DMS79 (cell line): Measurements from ENCODE around the gene IPCEF1.

Source experiments
- DNase-seq: peaks from one replicate; lab custom pipeline; 2025; lab: John Stamatoyannopoulos, UW

IPCEF1 gene, protein sequence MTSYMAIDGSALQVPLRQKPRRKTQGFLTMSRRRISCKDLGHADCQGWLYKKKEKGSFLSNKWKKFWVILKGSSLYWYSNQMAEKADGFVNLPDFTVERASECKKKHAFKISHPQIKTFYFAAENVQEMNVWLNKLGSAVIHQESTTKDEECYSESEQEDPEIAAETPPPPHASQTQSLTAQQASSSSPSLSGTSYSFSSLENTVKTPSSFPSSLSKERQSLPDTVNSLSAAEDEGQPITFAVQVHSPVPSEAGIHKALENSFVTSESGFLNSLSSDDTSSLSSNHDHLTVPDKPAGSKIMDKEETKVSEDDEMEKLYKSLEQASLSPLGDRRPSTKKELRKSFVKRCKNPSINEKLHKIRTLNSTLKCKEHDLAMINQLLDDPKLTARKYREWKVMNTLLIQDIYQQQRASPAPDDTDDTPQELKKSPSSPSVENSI

DNA sequence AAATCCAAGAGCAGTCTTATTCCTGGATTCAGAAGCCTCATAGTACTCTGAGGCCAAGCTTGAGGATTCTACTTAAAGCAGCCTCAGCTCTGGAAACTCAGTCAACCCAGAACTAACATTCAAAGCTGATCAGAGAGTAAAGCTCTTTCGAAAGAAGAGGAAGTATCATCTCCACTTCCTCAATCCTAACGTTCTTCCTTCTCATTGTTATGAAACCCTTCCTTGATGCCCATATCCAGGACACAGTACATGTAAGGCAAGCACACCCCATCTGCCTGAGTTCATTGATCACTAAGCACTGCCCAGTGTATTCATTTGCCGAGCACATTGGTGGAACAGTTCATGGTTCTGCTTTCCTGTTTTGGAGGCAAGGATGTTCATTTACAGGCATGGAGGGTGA, at the start of gene IPCEF1:
Gene IPCEF1, minus strand, starts transcription at position 114 of the 400 bp plus-strand sequence. CDS start 90,856 bp downstream, outside the sequence.
- DNase-seq: no peak

DNA sequence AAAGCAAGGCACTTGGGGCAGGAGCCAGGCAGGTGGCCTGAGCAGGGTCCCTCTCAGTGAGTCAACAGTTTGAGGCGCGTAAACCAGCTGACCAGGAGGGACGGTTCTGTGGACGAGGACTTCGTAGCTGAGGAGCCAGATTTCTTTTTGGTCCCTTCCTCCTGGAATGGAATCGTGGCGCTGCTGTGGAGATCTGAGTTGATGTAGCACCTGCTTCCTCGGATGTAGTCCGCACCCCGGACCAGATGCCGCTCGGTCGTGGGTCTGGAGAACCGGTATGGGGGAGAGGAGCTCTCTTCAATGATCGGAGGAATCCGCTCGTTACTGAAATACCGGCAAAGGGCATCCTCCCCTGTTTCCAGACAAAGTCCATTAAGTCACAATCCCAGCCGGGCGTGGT, 49.7 kb upstream of the IPCEF1 start:
- no peak for DNase-seq

DNA sequence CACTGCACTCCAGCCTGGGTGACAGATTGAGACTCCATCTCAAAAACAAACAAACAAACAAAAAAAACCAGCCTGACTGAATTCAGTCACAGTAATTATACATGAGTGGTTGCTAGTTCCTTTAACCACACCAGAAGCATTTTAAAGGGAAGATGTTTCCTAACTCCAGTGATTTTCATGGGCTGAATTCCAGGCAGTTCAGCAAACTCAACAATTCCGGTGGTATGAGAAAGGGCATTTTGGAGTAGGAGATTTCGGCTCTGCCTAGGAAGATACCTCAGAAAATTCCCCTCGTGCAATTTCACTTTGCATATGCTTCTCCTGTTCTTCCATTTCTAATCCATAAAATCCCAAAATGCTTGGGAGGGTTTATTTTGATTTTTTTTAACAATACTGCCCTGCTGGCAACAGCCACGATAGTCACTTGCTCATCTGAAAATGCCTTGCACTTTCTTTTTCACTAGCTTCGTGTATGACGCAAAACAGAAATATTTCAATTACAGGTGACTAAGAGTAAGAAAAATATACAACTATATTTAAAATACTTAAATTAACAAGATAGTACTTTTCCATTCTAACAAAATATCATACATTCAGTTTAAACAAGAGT, 48.3 kb upstream of the IPCEF1 start:
- DNase-seq: no peak

DNA sequence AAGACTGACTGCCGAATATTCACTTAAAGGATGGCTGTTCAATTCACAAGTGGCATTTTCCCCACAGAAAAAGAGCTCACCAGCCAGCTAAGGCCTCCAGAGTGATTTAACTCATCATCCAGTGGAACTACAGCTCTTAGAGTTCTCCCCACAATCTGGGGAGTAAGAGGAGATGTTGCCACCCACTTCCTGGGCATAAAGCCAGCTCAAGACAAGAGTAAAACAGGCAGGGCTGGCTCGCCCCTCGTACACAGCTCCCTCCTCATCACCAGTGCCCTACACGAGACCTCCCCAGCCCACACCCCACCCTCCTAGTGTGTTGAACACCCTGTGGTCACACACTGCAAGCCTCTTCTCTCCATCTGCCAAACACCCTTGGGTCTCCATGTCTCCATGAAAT, 47.2 kb upstream of the IPCEF1 start:
- peak; percentile 15 for DNase-seq

DNA sequence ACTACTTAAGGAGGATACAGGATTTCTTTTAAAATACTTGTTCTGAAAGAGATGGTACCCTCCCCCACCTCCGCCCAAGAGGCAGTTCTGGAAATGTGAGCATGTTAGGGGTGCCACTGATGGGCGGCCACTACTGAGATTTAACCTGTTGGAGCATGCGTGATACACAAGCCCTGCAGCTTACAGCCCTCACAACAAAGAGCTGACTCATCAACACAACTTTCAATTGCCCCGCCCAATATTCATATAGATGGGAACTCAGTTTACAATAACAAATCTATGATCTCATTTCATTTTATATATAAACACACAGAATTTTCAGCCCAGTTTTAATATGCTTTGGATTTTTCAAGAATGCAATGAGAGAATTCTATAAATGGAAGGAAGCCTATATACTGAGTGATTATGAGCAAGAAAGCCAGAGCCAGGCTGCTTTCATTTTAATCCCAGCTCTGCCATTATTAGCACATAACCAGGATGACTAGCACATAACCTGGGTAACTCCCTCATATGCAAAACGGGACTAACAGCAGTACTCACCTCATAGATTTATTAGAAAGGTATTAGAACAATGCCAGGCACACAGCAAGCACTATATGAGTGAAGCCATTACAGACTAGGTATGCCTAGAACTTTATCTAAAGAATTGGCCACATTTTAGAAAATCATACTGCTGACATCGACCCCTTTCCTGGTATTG, 45.6 kb upstream of the IPCEF1 start:
- no peak for DNase-seq

DNA sequence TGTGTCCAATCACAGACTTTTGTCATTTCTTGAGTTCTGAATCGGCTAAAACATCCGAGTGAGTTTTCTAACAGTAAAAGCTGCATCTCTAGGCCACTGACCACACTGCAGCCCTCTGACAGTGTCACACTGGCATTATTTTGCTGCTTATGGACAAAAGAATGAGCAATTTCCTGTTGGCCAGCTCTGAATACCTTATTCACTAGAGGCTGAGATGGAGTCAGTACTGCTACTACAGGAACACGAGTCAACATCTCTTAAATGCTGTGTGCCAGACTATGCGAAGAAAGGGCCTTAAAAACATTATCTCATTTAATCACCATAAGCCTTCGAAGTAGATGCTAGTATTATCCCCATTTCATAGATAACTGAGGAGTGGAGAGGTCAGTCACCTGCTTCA, 42.5 kb upstream of the IPCEF1 start:
- DNase-seq: no peak

DNA sequence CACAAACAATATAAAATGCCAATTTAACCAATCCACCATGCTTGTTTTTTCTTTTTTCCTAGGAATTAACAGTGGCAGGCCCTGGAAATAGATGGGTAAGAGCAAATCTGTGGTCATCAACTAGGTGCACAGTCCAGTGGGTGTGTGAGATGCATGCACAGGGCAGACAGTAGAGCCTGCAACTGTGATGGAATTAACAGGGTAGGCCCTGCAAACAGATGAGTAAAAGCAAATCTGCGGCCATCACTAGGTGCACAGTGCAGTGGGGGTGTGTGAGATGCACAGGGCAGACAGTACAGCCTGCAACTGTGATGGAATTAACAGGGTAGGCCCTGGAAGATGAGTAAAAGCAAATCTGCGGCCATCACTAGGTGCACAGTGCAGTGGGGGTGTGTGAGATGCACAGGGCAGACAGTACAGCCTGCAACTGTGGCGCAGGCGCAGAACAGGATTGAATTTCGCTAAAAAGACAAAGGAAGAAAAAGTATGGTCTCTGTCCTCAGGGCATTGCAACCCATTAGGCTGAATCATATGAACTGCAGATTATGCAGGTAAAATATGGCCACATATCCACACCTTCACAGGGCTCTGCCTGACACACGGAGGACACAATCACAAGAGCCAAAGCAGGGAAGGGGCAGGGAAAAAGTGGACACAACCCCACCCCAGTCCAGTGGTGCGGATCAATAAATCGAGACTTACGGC, 41.0 kb upstream of the IPCEF1 start:
- DNase-seq: no peak

DNA sequence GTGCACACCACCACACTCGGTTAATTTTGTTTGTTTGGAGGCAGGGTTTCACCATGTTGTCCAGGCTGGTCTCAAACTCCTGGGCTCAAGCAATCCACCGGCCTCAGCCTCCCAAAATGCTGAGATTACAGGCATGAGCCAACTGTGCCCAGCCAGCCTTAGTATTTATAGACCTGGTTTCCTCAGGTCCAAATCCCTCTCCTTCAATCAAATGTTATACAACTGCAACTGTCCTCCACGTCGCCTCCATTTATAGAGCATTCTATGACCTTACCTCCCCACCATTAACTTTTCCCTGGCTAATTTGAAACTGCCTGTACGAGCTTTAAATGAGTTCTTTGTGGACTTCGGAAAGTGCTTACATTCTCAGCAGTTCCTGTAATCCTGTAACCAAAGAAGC, 39.3 kb upstream of the IPCEF1 start:
- no peak for DNase-seq

DNA sequence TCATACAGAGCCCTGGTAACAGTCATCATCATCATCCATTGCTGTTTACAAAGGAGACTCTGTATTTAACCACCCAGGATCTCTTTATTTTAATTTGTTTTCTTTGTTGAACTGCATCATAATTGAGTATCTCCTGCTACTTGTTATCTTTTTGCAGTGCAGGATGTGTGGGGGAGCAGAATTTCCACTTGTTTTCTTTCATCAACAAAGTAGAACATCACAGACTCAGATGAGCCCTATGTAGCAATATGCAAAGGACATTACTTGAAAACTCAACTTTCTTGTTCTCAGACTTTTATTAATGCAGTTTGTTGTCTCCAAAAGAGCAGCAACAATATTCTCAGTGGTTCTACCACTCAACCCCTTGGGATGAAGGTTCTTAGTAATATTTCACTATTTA, 38.7 kb upstream of the IPCEF1 start:
- DNase-seq: no peak

DNA sequence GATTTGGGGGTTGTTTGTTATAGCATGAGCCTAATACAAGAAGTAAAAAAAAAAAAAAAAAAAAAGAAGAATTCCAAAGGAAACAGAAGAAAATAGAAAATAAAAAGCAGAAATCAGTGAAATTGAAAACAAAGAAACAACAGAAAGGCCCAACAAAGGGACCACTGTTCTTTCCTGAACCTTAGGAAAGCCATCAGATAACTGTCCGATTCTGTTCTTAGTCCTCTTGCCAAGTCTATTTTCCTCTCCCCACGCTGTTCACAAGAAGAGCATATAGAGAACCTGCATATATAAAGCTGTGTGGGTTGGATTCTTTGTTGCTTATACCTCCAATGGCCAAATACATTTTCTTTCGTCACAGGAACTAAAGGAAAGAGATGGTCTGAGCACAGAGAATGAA, 38.0 kb upstream of the IPCEF1 start:
- DNase-seq: no peak

DNA sequence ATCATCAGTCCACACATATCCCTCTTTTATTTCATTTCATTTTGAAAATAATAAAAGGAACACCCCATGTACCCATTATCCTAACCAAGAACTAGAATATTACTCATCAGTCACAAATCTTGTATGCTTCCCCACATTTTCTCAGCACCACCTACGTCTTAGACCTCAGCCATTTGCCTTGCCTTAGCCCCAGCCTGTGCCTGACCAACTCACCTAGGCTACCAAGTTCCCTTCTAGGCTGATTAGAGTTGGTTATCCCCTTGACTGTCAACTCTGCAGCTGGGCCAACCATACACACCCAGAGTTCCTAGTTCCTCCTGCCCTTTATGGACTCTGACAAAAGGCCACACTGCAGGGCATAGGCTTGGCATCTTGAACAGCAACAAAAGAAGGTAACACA, 33.4 kb upstream of the IPCEF1 start:
- DNase-seq: no peak

DNA sequence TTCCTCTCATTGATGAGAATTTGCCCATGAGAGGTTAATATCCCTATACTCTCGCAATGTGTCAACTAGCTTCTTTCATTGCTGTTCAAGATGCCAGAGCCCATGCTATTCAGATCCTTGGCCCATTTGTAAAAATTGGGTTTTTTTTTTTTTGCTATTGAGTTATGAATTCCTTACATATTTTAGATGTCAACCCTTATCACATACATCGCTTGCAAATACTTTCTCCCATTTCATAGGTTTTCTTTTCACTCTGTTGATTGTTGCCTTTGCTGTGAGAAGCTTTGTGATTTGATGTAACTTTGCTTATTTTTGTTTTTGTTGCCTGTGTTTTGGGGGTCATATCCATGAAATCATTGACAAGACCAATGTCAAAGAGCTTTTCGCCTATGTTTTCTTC, 32.2 kb upstream of the IPCEF1 start:
- no peak for DNase-seq

DNA sequence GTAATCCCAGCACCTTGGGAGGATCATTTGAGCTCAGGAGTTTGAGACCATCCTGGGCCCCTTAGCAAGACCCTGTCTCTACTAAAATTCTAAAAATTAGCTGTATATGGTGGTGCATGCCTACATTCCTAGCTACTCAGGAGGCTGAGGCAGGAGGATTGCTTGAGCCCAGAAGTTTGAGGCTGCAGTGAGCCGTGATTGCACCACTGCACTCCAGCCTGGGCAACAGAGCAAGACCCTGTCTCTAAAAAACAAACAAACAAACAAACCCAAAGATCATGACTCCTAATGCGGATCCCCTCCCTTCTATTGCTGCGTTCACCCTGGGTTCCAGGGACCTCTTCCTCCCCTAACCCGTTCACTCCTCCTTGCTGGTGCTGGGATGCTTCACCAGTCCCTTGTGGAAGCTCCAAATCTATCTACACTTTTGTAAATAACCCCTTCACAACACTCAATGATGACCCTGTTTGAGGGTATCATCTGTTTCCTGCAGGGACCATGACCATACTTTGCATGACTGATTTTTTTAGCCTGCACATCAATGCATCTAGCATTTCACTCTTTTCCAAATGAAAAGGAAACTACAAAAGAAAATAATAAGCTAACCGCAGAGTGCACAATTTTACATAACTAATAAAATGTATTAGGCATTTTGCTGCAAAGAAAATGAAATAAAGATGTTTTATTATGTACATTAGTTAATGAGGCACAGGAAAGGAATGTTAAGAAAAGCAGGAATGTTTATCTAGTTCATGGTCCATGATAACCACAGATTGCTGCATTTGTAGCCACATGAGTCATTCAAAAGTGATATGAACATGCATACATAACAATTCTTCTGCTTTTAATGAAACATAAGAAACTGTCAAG, 30.5 kb upstream of the IPCEF1 start:
- peak; percentile 83 for DNase-seq

DNA sequence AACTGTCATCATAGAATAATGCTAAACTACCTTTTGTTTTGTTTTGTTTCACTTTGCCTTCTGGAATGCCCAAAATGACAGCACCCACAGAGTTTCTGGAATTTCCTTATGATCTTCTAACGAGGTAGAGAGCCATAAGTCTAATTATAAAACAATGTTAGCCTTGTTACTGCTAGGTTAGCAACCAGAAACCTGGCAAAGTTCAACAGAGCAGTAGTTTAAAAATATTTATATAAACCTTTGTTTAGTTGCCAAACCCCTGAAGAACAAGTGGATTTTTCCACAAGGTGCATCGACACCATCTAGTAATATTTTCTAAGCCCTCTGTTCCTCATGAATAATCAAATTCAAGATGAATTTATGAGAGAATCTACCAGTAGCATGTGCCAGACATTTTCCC, 27.6 kb upstream of the IPCEF1 start:
- DNase-seq: no peak

DNA sequence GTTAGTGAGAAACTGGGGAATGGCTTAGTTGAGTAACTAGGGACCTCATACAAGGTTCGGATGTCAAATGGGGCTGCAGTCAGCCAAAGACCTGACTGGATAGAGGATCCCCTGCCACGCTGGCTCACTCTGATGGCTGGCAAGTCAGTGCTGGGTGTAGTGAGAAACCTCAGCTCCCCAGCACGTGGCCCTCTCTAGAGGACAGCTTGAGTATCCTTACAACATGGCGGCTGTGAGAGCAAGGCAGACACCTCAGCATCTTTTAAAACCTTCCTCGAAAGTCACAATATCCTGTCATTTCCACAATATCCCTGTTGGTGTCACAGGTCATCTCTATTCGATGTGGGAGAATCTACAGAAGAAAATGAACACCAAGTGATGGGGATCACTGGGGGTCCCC, 26.7 kb upstream of the IPCEF1 start:
- no peak for DNase-seq

DNA sequence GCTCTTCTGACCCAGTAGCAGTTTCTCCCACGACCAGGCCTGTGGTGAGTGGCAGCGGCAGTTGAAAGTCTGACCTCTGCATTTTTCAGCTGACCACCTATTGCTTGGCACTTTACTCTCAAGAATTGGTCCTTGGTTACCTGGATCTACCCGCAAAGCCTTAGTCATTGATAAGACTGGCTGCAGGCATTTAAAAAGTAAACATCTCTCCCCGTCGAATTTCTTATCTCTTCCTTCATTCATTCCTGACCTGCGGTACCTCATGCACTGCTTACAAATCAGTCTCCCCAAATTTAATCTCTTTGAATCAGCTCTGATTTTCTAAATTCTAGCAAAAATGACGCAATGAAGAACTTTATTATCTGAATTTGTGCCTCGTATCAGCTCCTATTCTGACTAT, 26.1 kb upstream of the IPCEF1 start:
- DNase-seq: no peak

DNA sequence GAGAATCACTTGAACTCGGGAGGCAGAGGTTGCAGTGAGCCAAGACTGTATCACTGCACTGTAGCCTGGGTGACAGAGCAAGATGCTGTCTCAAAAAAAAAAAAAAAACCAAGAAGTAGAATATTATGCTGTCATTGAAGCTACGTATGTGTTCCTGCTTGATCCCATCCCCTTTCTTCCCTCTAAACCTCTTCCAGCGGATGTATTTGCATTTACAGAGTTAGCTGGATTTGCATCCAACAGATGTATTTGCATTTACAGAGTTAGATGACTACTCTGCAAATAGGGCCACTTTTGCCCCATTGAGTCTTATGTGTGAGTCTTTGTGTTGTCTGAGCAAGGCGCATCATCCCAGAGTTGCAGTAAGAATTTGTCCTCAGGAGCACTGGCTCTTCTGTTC, 24.9 kb upstream of the IPCEF1 start:
- DNase-seq: no peak

DNA sequence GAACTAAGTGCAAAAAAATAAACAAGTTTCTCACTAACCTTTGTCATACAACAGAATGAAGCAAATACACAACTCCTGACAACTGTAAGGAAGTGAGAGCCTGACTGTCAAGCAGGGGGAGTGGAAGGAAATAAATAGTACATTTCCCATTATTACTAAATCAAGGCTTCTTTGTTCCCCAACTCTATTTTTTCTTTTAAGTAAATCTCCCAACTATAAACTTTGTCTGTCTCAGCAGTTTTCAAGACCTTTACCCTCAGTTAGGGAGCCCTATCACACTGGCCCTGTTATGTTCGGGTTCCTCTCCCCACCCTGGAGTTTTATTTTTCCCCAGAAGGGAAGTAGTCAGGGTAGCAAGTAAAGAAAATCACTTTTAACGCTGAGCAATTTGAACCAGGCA, 24.1 kb upstream of the IPCEF1 start:
- DNase-seq: no peak

DNA sequence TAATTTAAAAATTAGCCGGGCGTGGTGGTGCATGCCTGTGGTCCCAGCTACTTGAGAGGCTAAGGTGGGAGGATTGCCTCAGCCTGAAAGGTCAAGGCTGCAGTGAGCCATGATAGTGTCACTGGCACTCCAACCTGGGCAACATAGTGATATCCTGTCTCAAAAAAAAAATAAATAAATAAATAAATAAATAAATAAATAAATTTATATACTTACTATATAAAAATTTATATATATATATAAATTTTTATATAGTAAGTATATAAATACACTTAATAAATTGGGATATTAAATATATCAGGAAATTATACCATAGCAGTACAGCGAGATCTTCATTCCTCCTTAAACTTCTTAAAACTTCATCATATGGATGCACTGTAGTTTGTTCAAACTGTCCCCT, 23.0 kb upstream of the IPCEF1 start:
- no peak for DNase-seq

DNA sequence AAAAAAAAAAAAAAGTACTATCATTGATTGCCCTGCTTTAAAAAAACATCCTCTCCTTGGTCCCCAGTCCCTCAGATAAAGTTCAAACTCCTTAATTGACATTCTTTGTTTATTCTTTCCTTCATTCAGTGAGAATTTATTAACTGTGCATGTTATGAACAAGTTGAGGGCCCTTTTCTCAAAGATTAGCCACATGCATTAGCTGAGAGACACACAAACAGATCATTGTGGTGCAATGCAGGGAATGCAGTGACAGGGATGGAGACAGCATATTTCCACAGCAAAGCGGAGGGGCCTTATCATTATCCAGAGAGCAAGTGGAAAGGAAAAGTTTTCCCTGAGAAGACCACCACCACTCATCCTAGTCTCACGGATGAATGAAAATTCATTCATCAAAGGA, 21.9 kb upstream of the IPCEF1 start:
- no peak for DNase-seq

DNA sequence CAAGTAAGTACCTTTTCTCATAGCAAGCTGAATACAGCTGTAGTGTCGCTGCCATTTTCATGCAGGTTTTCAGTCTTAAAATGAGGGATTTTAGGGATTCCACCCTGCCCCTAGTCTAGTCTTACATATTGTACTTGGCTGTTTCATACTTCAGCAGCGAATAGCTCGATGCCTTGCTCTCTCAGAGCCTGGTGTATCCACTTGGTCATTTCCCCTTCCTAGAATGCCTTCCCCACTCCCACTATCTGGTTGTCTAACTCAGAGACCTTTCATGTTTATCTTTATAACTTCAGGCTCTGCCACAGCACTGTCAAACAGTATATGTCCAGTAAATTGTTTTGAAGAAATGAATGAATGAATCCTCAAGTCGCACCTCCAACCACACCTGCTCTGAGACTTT, 21.1 kb upstream of the IPCEF1 start:
- no peak for DNase-seq

DNA sequence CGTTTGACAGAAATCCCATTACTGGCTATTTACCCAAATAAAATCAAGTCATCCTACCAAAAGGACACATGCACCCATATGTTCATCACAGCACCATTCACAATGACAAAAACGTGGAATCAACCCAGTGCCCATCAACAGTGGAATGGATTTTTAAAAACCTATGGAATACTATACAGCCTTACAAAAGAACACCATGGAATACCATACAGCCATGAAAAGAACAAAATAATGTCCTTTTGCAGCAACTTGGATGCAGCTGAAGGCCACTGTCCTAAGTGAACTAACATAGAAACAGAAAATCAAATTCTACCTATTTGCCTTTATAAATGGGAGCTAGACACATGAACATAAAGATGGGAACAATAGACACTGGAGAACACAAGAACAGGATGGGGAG, 17.4 kb upstream of the IPCEF1 start:
- DNase-seq: no peak
